Measurements from ENCODE around the gene TMEM44.
A peak's percentile ranks its signal among the peaks of the same experiment; 100 is the strongest.
"Not testable (repeated sequence)": the region's sequence is repeated elsewhere in the genome, so short reads cannot be mapped to it uniquely, and the experiment has no call there.

Gene TMEM44

GRCh38 chr3:194640829-194641228 is 7.6 kb upstream of the TMEM44 start:
- no peak for DNase-seq

GRCh38 chr3:194638991-194639605 is 5.9 kb upstream of the TMEM44 start:
- DNase-seq, result no peak

GRCh38 chr3:194637541-194638400 is 4.6 kb upstream of the TMEM44 start:
- no peak for DNase-seq

GRCh38 chr3:194637066-194637465 is 3.8 kb upstream of the TMEM44 start:
- peak; percentile 31 for DNase-seq

- peak; percentile 87 for DNase-seq
These were observed 340 bp downstream of the TMEM44 start for GRCh38 chr3:194632809-194633348.

GRCh38 chr3:194632226-194632808 is 902 bp downstream of the TMEM44 start:
- DNase-seq, result no peak

GRCh38 chr3:194631696-194632095 is 1.5 kb downstream of the TMEM44 start:
- DNase-seq, result no peak

- DNase-seq, result not testable (repeated sequence)
These were observed 2.5 kb downstream of the TMEM44 start for GRCh38 chr3:194630681-194631080.

- DNase-seq, result no peak
These were observed 8.3 kb downstream of the TMEM44 start for GRCh38 chr3:194624956-194625355.

- DNase-seq, result no peak
These were observed 9.5 kb downstream of the TMEM44 start for GRCh38 chr3:194623449-194624290.

- no peak for DNase-seq
These were observed 10.4 kb downstream of the TMEM44 start for GRCh38 chr3:194622621-194623340.

GRCh38 chr3:194621947-194622346 is 11.3 kb downstream of the TMEM44 start:
- no peak for DNase-seq

- no peak for DNase-seq
These were observed 13.0 kb downstream of the TMEM44 start for GRCh38 chr3:194620196-194620595.

GRCh38 chr3:194619741-194620140 is 13.5 kb downstream of the TMEM44 start:
- DNase-seq, result no peak

- no peak for DNase-seq
These were observed 14.2 kb downstream of the TMEM44 start for GRCh38 chr3:194618858-194619608.

GRCh38 chr3:194617827-194618226 is 15.4 kb downstream of the TMEM44 start:
- no peak for DNase-seq

- no peak for DNase-seq
These were observed 16.0 kb downstream of the TMEM44 start for GRCh38 chr3:194617143-194617671.

GRCh38 chr3:194615226-194615625 is 18.0 kb downstream of the TMEM44 start:
- DNase-seq, result no peak

GRCh38 chr3:194612221-194612620 is 21.0 kb downstream of the TMEM44 start:
- DNase-seq, result no peak

- DNase-seq, result no peak
These were observed 22.5 kb downstream of the TMEM44 start for GRCh38 chr3:194610689-194611088.

- no peak for DNase-seq
These were observed 23.6 kb downstream of the TMEM44 start for GRCh38 chr3:194609601-194610000.
